Measurements from ENCODE around the gene TKFC.
"Not testable (repeated sequence)": the region's sequence is repeated elsewhere in the genome, so short reads cannot be mapped to it uniquely, and the experiment has no call there.

Gene TKFC

GRCh38 chr11:61364012-61364675 is 31.1 kb downstream of the TKFC start:
- no peak overlapping the region for H3K4me3 ChIP-seq (ENCODE audit: low read depth, low read length)

DNA sequence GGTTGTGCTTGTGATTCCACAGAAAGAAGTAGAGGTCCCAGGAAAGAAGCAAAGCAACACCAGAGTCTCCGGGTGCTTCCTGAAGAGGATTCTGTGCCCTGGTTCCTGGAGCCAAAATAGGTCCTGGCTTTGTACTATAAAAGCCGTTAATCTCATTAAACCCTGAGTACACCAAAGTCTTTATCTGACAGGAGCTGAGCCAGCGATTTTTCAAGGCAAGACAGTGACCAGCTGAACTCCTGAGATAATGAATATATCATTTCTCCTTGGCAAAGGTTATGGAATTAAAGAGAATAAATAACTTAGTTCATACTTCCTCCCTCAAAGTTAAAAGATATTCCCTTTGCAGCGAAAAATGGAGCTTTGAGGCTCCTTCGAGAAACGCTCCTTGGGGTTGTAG is 34.4 kb downstream of the TKFC start:
- H3K4me3 ChIP-seq (ENCODE audit: low read depth, low read length) = no peak overlapping the region

DNA sequence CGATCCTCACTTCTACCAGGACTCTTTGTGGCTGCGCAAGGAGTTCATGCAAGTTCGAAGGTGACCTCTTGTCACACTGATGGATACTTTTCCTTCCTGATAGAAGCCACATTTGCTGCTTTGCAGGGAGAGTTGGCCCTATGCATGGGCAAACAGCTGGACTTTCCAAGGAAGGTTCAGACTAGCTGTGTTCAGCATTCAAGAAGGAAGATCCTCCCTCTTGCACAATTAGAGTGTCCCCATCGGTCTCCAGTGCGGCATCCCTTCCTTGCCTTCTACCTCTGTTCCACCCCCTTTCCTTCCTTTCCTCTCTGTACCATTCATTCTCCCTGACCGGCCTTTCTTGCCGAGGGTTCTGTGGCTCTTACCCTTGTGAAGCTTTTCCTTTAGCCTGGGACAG is 35.6 kb downstream of the TKFC start:
- no peak overlapping the region for H3K4me3 ChIP-seq (ENCODE audit: low read depth, low read length)

- no peak overlapping the region for H3K4me3 ChIP-seq (ENCODE audit: low read depth, low read length)
These were observed 36.6 kb downstream of the TKFC start for GRCh38 chr11:61369372-61370348.

DNA sequence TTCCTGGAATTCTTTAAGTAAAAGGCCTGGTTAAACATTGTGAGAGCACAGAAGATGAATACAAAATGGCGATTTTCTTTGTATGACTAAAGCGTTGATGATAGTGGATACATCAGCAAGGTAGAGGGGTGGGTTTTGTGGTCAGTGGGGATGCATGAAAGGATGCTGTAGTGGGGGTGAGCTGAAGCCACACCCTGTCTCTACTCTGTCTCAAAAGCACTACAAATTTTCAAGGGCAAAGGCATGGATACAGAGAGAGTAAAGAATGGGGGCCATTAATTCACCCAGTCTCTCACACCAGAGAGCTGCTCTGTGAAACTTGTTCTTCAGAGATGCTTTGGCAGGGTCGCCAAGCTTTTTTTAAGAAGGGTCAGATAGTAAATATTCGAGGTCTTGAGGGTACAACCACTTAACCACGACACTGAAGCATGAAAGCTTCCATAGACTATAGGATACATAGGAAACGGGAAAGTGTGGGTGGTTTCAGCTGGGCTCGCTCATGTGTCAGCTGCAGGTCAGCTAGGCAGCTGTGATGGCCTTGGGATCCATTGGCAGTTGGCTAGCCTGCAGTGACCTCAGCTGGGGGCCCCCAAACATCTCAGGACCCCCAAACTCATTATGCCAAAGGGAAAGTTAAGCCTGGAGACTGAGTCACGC is 37.4 kb downstream of the TKFC start:
- no peak overlapping the region for H3K4me3 ChIP-seq (ENCODE audit: low read depth, low read length)

- H3K4me3 ChIP-seq (ENCODE audit: low read depth, low read length) = no peak overlapping the region
These were observed 39.8 kb downstream of the TKFC start for GRCh38 chr11:61372659-61373420.

GRCh38 chr11:61375761-61376108 is 42.7 kb downstream of the TKFC start:
- no peak overlapping the region for H3K4me3 ChIP-seq (ENCODE audit: low read depth, low read length)

GRCh38 chr11:61377461-61378160 is 44.6 kb downstream of the TKFC start:
- H3K4me3 ChIP-seq (ENCODE audit: low read depth, low read length) = no peak overlapping the region

- H3K4me3 ChIP-seq (ENCODE audit: low read depth, low read length) = no peak overlapping the region
These were observed 45.8 kb downstream of the TKFC start for GRCh38 chr11:61378713-61379313.

DNA sequence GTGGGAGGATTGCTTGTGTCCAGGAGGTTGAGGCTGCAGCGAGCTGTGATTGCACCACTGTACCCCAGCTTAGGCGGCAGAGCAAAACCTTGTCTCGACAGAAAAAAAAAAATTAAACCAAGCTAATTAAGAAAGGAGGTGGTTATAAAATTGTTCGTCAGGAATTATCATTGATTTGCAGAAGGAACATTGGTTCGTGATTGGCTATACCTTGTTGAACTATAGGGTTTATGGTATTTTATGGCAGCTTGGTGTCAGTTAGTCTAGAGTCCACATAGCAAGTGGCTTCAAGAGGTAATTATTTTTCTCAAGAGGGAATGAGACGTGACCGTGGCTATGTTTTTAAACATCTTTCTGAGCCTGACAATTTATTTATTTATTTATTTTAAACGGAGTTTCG is 47.9 kb downstream of the TKFC start:
- H3K4me3 ChIP-seq (ENCODE audit: low read depth, low read length) = no peak overlapping the region

GRCh38 chr11:61383859-61384258 is 50.8 kb downstream of the TKFC start:
- H3K4me3 ChIP-seq (ENCODE audit: low read depth, low read length) = not testable (repeated sequence)

GRCh38 chr11:61384271-61385242 is 51.5 kb downstream of the TKFC start:
- H3K4me3 ChIP-seq (ENCODE audit: low read depth, low read length) = no peak overlapping the region

DNA sequence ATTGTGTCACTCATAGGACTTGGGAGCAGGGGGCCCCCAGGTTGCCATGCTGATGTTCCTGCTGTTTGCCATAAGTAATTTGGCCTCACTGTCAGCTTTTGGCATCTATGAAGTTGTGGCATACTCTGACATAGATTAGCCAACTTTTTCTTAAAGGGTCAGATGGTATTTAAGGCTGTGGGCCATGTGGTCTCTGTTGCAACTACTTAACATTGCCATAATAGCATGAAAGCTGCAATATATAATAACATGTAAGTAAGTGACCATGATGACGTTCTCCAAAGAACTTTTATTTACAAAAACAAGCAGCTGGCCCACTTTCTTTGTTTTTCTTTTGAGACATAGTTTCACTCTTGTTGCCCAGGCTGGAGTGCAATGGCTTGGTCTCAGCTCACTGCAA is 57.1 kb downstream of the TKFC start:
- no peak overlapping the region for H3K4me3 ChIP-seq (ENCODE audit: low read depth, low read length)

DNA sequence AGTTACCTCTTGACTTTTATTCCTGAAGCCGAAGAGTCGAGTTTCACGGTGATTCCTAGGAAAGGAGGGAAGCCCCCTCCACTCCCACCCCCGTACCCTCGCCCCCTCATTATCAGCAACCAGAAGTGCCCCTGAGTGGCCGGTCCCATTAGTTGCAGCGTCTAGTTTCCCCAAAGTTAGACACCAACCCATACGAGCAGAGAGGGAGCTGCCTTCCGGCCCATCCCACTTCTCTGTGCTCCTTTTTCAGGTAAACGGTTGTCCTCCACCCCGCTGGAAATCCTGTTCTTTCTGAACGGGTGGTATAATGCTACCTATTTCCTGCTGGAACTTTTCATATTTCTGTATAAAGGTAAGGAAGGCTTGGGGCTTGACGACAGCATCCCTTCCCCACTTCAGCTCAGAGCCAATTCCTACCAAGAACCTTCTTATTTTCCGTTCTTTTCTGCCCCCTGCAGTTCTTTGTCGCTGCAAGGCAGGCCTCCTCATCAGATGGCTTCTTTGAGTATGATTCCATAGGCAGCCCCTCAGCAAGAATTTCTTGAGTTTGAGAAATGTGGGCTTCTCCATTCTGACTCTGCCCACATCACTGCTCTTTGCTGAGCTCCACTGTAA is 60.1 kb downstream of the TKFC start:
- H3K4me3 ChIP-seq (ENCODE audit: low read depth, low read length) = peak overlapping the region; percentile 72

All from iPS-11a (cell line).